ENCODE data around the gene METTL1. TPM values are rescaled to one million over a fixed set of nuclear protein-coding genes. Genes with fewer than 3 reads are reported as not detected.
"Not testable (repeated sequence)": the region's sequence is repeated elsewhere in the genome, so short reads cannot be mapped to it uniquely, and the experiment has no call there.

The METTL1 gene
- 15.9 TPM for polyA plus RNA-seq

DNA sequence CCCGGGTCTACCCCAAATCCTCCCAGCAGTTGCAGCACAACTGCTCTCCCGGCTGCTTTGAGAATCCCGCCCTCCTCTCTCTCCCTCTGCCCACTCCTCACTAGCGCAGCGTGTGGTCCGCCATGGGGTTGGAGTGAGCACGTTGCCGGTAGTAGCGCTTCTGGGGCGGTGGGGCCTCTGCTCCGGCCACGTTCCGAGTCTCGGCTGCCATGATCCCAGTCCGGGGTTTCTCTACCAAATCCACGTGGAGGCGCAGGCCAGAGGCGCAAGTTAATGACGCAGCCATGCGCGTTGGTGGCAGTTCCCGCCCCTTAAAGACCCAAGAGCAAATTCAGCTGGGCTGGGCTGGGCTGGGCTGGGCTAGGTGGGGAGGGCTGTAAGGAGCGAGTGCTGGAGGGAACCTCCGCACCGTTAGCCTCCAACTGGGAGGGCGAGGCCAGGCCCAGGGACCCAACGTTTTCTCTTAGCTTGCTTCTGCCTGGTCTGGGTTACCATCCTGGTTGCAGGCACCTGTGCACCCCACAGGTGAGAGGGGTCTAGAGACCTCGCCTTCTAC, at the start of gene METTL1:
Gene METTL1 (minus strand): TSS at position 233 of the 556 bp plus-strand sequence. CDS start 22 bp downstream, at position 211.
- Mint-ChIP-seq H3K27me3 (peaks cover 3% of the 10 kb centered on the region), H3K9me3 (no peaks in the 10 kb centered on the region), H3K36me3 (peaks cover 7% of the 10 kb centered on the region), H3K4me1 (peaks cover 7 to 15% (median 10%) of the 10 kb centered on the region in 3 donors), H3K4me3 (peak within 1 kb of the TSS; percentile 97 to 100 (median 99)), H3K27ac (peak within 1 kb of the TSS; percentile 94 to 97 (median 96))

- H3K27me3 Mint-ChIP-seq, H3K9me3 Mint-ChIP-seq, H3K4me1 Mint-ChIP-seq, H3K4me3 Mint-ChIP-seq, H3K36me3 Mint-ChIP-seq, H3K27ac Mint-ChIP-seq: not testable (repeated sequence)
These were observed 49.1 kb upstream of the METTL1 start for GRCh38 chr12:57821015-57821414.

DNA sequence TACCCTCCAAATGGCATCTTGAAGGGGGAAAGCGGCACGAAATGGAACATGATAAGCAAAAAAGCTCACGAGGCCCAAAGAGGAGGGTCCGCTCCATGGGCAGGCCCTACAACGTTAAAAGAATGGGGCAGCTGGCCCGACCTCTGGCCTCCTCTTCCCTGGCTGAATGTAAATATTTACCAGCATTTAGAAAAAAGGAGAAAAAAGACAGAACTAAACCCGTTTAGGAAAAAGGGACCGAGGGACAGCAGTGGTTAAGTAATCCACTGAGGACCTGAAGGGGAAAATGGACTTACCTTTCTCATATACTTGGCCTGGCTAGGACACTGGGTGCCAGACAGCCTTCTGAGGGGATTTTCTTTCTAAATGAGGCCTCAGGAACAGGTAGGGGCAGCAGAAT, 48.2 kb upstream of the METTL1 start:
- not testable (repeated sequence) for H3K4me1 Mint-ChIP-seq, H3K4me3 Mint-ChIP-seq, H3K27ac Mint-ChIP-seq, H3K9me3 Mint-ChIP-seq, H3K36me3 Mint-ChIP-seq, H3K27me3 Mint-ChIP-seq

GRCh38 chr12:57817990-57818331, 46.1 kb upstream of the METTL1 start:
- not testable (repeated sequence) for H3K4me3 Mint-ChIP-seq, H3K9me3 Mint-ChIP-seq, H3K4me1 Mint-ChIP-seq, H3K27me3 Mint-ChIP-seq, H3K27ac Mint-ChIP-seq, H3K36me3 Mint-ChIP-seq

DNA sequence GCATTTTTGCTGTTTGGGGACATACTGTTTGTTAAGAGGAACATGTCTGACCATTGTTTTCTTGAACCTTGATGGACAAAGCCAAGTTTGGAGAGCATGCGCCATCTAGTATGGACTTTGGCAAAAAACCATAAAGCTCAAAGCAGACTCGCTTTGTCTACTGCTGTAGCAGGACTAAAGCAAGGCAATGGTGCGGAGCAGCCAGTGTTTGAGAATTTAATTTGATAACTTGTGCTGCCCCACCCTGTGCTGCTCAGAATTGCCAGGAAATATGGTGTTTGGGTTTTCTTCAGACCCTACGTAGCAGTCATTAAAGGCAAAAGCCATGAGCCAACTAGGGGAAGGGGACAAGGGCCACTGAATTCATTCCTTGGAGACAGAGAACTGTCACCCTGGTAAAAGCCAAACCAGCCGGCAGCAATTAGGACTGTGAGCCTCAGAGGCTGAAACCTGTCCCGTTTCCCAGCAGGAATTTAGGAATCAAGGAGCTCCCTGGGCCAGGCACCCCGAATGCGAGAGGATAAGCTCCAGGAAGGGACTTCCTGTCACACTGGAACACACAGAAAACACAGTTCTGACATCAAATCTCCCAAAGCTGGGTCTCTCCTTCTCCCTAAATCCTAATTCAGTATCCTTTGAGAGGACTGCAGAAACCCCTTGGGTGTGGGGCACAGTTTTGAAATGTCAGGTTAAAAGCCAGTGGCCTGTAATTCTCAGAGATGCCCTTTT, 45.5 kb upstream of the METTL1 start:
- Mint-ChIP-seq H3K27me3 (no peaks in the 10 kb centered on the region), H3K27ac (no peak overlapping the region), H3K36me3 (no peaks in the 10 kb centered on the region), H3K4me3 (no peak overlapping the region), H3K9me3 (no peaks in the 10 kb centered on the region), H3K4me1 (no peaks in the 10 kb centered on the region)

DNA sequence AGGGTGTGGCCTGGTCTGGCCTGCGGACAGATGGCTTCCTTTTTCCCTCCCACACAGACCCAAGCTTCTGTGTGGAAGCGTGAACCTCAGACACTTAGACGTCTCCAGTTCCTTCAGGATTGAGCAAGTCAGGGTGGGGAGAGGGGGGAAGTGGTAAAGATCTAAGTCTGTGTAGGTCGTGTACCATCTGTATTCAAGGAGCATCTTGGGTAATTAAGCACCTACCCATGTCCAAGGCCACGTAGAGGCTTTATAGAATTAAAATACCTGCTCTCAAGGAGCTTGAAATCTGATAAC, 44.9 kb upstream of the METTL1 start:
- H3K4me3 Mint-ChIP-seq = no peak overlapping the region
- H3K27ac Mint-ChIP-seq = no peak overlapping the region
- no peaks in the 10 kb centered on the region for H3K27me3 Mint-ChIP-seq
- H3K36me3 Mint-ChIP-seq = no peaks in the 10 kb centered on the region
- H3K9me3 Mint-ChIP-seq = no peaks in the 10 kb centered on the region
- no peaks in the 10 kb centered on the region for H3K4me1 Mint-ChIP-seq

DNA sequence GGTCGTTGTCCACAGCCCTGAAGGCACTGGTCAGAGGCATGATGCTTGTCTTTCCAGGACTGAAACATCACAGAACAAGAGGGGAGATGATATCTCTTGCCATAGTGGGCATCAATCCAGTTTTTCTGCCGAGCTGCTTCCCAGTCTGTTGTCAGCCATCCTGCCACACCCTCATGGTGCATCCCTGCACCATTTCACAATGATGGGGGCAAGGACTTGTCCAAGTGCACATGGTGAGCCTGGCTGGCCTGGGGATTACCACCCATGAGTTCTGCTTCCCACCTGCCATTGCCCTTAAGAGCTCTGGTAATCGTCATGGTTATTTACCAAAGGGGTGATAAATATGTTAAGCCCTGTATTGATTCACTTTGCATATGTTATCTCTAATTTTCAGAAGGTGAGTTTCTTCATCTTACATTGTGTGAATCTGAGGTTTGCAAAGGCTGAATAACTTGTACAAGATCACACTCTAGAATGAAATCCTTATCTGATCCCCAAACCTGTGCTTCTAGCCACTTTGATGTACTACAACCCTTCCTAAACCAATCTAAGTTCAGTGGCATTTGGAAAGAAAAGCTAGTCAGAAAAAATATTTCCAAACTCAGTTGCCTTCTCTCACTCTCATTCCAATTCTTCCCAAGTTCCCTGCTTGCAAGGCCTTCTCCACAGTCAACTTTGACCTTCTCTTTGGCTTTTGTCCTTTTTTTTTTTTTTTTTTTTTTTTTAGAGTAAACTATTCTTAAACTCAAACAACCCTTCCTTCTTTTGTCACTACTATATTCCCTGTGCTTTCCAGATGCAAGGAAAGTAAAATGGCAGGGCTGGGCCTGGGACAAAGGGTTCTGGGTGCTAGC, 44.3 kb upstream of the METTL1 start:
- H3K9me3 Mint-ChIP-seq = no peaks in the 10 kb centered on the region
- H3K36me3 Mint-ChIP-seq = peaks cover 2% of the 10 kb centered on the region
- no peak overlapping the region for H3K27ac Mint-ChIP-seq
- H3K27me3 Mint-ChIP-seq = no peaks in the 10 kb centered on the region
- H3K4me1 Mint-ChIP-seq = no peaks in the 10 kb centered on the region
- no peak overlapping the region for H3K4me3 Mint-ChIP-seq

DNA sequence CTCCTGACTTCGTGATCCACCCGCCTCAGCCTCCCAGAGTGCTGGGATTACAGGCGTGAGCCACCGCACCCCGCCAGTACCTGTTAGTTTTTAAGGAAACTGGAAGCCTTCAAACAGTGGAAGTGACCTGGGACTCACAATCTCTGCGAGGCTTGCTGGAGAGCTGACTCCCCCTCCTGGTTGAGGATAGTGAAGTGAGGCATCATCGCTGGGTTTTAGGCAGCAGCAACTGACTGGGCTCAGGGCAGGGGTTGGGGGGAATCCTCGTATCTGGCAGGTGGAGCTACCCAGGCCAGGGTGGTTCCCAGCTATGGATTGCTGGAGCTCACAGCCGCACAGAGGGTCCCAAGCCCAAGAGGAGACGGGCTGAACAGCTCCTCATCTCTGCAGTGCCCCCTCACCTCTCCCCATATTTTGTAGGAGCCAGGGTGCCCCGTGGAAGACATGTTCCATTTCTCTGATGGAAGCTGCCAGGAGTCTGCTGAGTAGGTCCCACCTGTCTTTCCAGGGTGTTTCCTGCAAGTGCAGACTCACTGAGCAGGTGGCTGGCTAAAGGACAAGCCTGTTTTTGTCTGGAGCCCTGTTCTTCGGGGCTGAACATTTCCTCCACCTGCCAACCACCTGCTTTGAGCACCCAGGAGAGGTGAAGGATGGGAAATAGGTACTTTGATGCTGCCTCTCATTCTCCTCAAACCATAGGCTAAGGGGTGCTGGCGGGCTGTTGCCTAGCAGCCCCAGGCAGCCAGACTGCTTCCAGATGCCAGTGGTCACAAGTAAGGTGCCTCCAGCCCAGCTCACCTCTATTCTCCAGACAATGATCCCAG, 43.5 kb upstream of the METTL1 start:
- no peak overlapping the region for H3K27ac Mint-ChIP-seq
- no peaks in the 10 kb centered on the region for H3K27me3 Mint-ChIP-seq
- H3K36me3 Mint-ChIP-seq = peaks cover 2% of the 10 kb centered on the region
- no peak overlapping the region for H3K4me3 Mint-ChIP-seq
- no peaks in the 10 kb centered on the region for H3K4me1 Mint-ChIP-seq
- no peaks in the 10 kb centered on the region for H3K9me3 Mint-ChIP-seq

GRCh38 chr12:57813971-57814772, 42.3 kb upstream of the METTL1 start:
- no peak overlapping the region for H3K4me3 Mint-ChIP-seq
- H3K27ac Mint-ChIP-seq = no peak overlapping the region
- H3K36me3 Mint-ChIP-seq = peaks cover 2% of the 10 kb centered on the region
- H3K9me3 Mint-ChIP-seq = no peaks in the 10 kb centered on the region
- no peaks in the 10 kb centered on the region for H3K27me3 Mint-ChIP-seq
- no peaks in the 10 kb centered on the region for H3K4me1 Mint-ChIP-seq

GRCh38 chr12:57813111-57813970, 41.4 kb upstream of the METTL1 start:
- no peaks in the 10 kb centered on the region for H3K27me3 Mint-ChIP-seq
- no peak overlapping the region for H3K4me3 Mint-ChIP-seq
- H3K27ac Mint-ChIP-seq = no peak overlapping the region
- H3K36me3 Mint-ChIP-seq = peaks cover 2% of the 10 kb centered on the region
- H3K4me1 Mint-ChIP-seq = no peaks in the 10 kb centered on the region
- no peaks in the 10 kb centered on the region for H3K9me3 Mint-ChIP-seq

- no peak overlapping the region for H3K4me3 Mint-ChIP-seq
- H3K4me1 Mint-ChIP-seq = no peaks in the 10 kb centered on the region
- H3K27ac Mint-ChIP-seq = peak overlapping the region in 1 of 3 donors; percentile 86
- peaks cover 4% of the 10 kb centered on the region for H3K36me3 Mint-ChIP-seq
- H3K9me3 Mint-ChIP-seq = no peaks in the 10 kb centered on the region
- no peaks in the 10 kb centered on the region for H3K27me3 Mint-ChIP-seq
These were observed 39.3 kb upstream of the METTL1 start for GRCh38 chr12:57811028-57811755.

DNA sequence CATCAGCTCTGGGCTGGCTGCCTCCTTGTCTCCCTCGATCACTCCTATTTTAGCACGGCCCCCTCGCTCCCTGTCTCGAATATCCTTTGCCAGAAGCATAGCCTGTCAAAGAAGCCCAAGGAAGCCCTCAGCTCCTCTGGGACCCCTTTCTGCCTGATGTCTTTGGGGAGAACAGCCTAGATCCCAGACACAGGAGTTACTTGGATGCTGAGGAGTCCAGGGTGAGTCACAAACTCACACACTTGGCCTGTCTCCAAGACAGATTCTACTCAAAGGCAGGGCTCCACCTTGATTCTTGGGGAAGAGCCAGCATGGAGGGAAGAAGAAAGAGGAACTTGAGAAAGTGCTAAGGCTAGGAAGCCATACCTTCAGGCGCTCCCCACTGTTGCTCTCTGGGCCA, 38.5 kb upstream of the METTL1 start:
- H3K4me1 Mint-ChIP-seq = no peaks in the 10 kb centered on the region
- H3K27me3 Mint-ChIP-seq = no peaks in the 10 kb centered on the region
- H3K36me3 Mint-ChIP-seq = peaks cover 4% of the 10 kb centered on the region
- no peaks in the 10 kb centered on the region for H3K9me3 Mint-ChIP-seq
- H3K4me3 Mint-ChIP-seq = no peak overlapping the region
- no peak overlapping the region for H3K27ac Mint-ChIP-seq

DNA sequence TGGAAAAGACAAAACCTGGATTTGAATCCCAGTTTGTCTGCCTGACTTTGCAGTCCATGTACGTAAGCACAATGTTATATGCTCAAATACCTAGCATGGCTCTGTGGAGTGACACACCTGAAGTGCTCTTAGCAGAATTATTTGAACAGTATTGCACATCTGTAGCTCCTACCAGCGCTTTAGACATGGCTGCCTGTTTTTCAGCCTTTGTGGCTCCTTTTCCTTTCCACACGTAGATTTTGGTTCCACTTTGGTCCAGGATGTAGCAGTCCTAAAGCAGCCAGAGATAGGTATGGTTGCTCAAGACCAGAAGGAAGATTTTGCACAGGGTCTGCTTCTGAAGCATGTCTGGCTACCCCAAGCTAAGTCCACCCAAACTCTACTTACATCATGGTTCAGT, 37.5 kb upstream of the METTL1 start:
- H3K9me3 Mint-ChIP-seq = no peaks in the 10 kb centered on the region
- peaks cover 4% of the 10 kb centered on the region for H3K36me3 Mint-ChIP-seq
- no peaks in the 10 kb centered on the region for H3K4me1 Mint-ChIP-seq
- no peak overlapping the region for H3K27ac Mint-ChIP-seq
- H3K27me3 Mint-ChIP-seq = no peaks in the 10 kb centered on the region
- no peak overlapping the region for H3K4me3 Mint-ChIP-seq

All from IgD-negative memory B cell (primary cell).